HG02798 (cell line): ENCODE data around the gene KCNMA1.

Experiments
- ATAC-seq: cut with Tn5 transposase; IDR thresholded peaks from one replicate; pipeline ENCODE4 v1.9.1; 2021; ENCODE audit warnings: mild to moderate bottlenecking; ENCODE audit not compliant: unreplicated experiment, poor library complexity

KCNMA1 gene

GRCh38 chr10:77187376-77187999, 450.1 kb downstream of the KCNMA1 start:
- ATAC-seq = no peak

GRCh38 chr10:77186936-77187335, 450.7 kb downstream of the KCNMA1 start:
- ATAC-seq = no peak

- ATAC-seq = no peak
These were observed 451.9 kb downstream of the KCNMA1 start for GRCh38 chr10:77185696-77186095.

GRCh38 chr10:77182803-77183202, 454.8 kb downstream of the KCNMA1 start:
- ATAC-seq = no peak

GRCh38 chr10:77180794-77181193, 456.8 kb downstream of the KCNMA1 start:
- ATAC-seq = no peak

GRCh38 chr10:77180104-77180503, 457.5 kb downstream of the KCNMA1 start:
- ATAC-seq = no peak

- ATAC-seq = no peak
These were observed 458.5 kb downstream of the KCNMA1 start for GRCh38 chr10:77179015-77179695.

GRCh38 chr10:77177589-77177988, 460.0 kb downstream of the KCNMA1 start:
- no peak for ATAC-seq

GRCh38 chr10:77177161-77177560, 460.4 kb downstream of the KCNMA1 start:
- no peak for ATAC-seq

GRCh38 chr10:77176232-77176631, 461.4 kb downstream of the KCNMA1 start:
- ATAC-seq = no peak

- ATAC-seq = no peak
These were observed 461.9 kb downstream of the KCNMA1 start for GRCh38 chr10:77175631-77176222.

GRCh38 chr10:77173615-77174461, 463.8 kb downstream of the KCNMA1 start:
- peak; percentile 68 for ATAC-seq

GRCh38 chr10:77172086-77172485, 465.5 kb downstream of the KCNMA1 start:
- no peak for ATAC-seq

GRCh38 chr10:77168861-77169260, 468.7 kb downstream of the KCNMA1 start:
- no peak for ATAC-seq

GRCh38 chr10:77168161-77168560, 469.4 kb downstream of the KCNMA1 start:
- no peak for ATAC-seq

- ATAC-seq = no peak
These were observed 472.0 kb downstream of the KCNMA1 start for GRCh38 chr10:77165445-77166208.

- no peak for ATAC-seq
These were observed 472.8 kb downstream of the KCNMA1 start for GRCh38 chr10:77164616-77165311.

- no peak for ATAC-seq
These were observed 473.8 kb downstream of the KCNMA1 start for GRCh38 chr10:77163670-77164348.

GRCh38 chr10:77162697-77163096, 474.9 kb downstream of the KCNMA1 start:
- ATAC-seq = no peak
